ENCODE data around the gene DISC1.

DISC1 gene

DNA sequence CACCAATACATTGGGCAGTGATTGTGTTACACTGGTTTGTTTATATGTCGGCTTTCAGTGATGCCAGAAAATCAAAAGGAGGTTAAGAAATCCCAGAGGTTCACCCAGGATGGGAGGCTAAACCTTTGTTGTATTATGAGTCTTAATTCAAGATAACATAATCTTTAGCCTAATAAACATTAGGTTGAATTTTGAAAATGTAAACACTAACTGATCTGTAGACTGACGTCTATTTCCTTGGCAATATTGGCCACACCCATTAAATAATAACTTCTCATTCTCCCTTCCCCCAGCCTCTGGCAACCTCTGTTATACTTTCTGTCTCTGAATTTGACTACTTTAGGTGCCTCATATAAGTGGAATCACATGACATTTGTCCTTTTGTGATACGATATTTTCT, 238.7 kb downstream of the DISC1 start:
- Histone ChIP-seq H3K79me2 (ENCODE audit: insufficient read depth, low read length) (no peaks in the 10 kb centered on the region), H4K20me1 (ENCODE audit: low read depth, low read length) (no peaks in the 10 kb centered on the region)

DNA sequence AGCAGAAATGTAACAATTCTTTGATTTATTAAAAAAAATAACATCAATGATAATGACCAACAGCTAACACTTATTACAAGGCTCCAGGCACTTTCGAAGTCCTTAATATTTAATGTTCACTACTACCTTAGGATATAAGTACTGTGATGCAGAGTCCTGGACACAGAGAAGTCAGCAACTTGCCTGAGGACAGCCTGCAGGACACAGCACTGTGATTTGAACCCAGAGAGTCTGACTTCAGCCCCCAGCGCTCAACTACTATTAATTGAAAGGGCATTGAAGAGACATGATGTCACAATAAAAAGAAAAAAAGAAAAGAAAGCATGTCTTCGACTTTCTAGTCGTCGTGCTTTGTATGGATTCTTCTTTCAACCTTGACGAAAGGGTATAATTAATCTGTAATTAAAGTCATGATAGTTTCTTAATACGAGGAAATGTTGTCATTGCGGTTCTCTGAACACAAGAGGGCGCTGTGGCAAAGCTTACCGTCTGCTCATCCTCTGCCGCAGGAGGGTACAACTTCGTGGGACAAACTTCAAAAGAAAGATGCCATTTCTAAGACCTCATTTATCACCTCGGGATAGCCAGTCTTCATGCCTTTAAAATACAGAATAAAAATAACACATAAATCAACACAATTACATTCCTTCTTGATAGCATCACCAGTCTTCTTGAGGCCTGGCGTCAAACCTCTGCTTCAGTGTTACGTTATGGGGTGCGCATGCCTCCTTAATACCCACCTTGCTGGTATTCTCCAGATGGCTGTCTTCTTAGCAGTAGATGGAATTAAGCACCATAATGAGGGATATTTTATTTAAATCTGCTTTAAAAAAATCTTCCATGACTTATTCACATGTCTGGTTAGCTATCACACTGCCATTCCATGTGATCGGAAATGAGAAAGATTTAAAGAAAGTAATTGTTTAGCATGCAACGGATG, 240.1 kb downstream of the DISC1 start:
- Histone ChIP-seq H3K4me2 (ENCODE audit: low read depth, low read length, poor library complexity, severe bottlenecking) (no peak overlapping the region), H3K9me2 (replicated peaks; ENCODE audit: insufficient read depth, low read length) (no peaks in the 10 kb centered on the region), H3K27ac (ENCODE audit: low read depth, low read length) (no peak overlapping the region)

More for the DNA sequence above, 238.7 kb downstream of the DISC1 start:
- Histone ChIP-seq H3F3A (ENCODE audit: insufficient read depth) (no peaks in the 10 kb centered on the region), H3K4me2 (ENCODE audit: low read depth, low read length, poor library complexity, severe bottlenecking) (no peak overlapping the region), H3K4me3 (ENCODE audit: insufficient read depth, low read length, poor library complexity, severe bottlenecking) (no peak overlapping the region), H3K36me3 (ENCODE audit: low read length) (no peaks in the 10 kb centered on the region), H3K27ac (ENCODE audit: low read depth, low read length) (no peak overlapping the region), H3K27me3 (ENCODE audit: low read length) (no peaks in the 10 kb centered on the region), H3K9ac (ENCODE audit: low read length) (no peak overlapping the region), H3K9me2 (replicated peaks; ENCODE audit: insufficient read depth, low read length) (no peaks in the 10 kb centered on the region), H3K9me3 (ENCODE audit: insufficient read depth, low read length) (no peaks in the 10 kb centered on the region), H2AFZ (ENCODE audit: low read depth, low read length, severe bottlenecking) (no peak overlapping the region)
- no peak for TF ChIP-seq EZH2phosphoT487 (conservative IDR thresholded peaks at IDR 0.05; ENCODE audit: low read length)
- TF ChIP-seq, protein P1, sequence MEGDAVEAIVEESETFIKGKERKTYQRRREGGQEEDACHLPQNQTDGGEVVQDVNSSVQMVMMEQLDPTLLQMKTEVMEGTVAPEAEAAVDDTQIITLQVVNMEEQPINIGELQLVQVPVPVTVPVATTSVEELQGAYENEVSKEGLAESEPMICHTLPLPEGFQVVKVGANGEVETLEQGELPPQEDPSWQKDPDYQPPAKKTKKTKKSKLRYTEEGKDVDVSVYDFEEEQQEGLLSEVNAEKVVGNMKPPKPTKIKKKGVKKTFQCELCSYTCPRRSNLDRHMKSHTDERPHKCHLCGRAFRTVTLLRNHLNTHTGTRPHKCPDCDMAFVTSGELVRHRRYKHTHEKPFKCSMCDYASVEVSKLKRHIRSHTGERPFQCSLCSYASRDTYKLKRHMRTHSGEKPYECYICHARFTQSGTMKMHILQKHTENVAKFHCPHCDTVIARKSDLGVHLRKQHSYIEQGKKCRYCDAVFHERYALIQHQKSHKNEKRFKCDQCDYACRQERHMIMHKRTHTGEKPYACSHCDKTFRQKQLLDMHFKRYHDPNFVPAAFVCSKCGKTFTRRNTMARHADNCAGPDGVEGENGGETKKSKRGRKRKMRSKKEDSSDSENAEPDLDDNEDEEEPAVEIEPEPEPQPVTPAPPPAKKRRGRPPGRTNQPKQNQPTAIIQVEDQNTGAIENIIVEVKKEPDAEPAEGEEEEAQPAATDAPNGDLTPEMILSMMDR (IDR thresholded peaks at IDR 0.05; ENCODE audit: insufficient read depth, low read length, poor library complexity, severe bottlenecking), result no peak

DNA sequence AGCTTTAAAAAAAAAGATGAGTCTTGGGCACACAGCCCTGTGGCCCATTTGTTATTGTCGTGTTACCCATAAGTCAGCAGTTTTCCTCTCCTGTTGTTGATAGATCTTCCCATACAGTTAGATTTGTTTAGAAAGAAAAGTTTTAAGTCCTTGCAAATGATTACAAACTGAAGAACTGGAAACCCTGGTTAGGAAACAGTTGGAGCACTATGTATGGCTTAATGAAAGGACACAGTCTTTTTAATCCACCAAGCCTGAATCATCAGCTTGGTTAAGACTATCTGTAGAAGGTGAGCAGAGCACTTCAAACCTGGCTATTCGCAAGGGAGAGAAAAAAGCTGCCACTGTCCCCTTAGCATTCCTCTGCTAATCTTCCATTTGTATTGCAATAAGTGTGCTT, 241.0 kb downstream of the DISC1 start:
- Histone ChIP-seq H3K9ac (ENCODE audit: low read length) (no peak overlapping the region), H3K9me2 (replicated peaks; ENCODE audit: insufficient read depth, low read length) (no peaks in the 10 kb centered on the region), H3K79me2 (ENCODE audit: insufficient read depth, low read length) (no peaks in the 10 kb centered on the region), H3K27me3 (ENCODE audit: low read length) (no peaks in the 10 kb centered on the region), H3K9me3 (ENCODE audit: insufficient read depth, low read length) (no peaks in the 10 kb centered on the region), H2AFZ (ENCODE audit: low read depth, low read length, severe bottlenecking) (no peak overlapping the region), H3K36me3 (ENCODE audit: low read length) (no peaks in the 10 kb centered on the region), H3K4me3 (ENCODE audit: insufficient read depth, low read length, poor library complexity, severe bottlenecking) (no peak overlapping the region), H4K20me1 (ENCODE audit: low read depth, low read length) (no peaks in the 10 kb centered on the region), H3K27ac (ENCODE audit: low read depth, low read length) (no peak overlapping the region), H3F3A (ENCODE audit: insufficient read depth) (no peaks in the 10 kb centered on the region), H3K4me2 (ENCODE audit: low read depth, low read length, poor library complexity, severe bottlenecking) (no peak overlapping the region)
- TF ChIP-seq EZH2phosphoT487 (conservative IDR thresholded peaks at IDR 0.05; ENCODE audit: low read length), result no peak
- TF ChIP-seq, protein P1 (IDR thresholded peaks at IDR 0.05; ENCODE audit: insufficient read depth, low read length, poor library complexity, severe bottlenecking), result no peak

More for the DNA sequence above, 240.1 kb downstream of the DISC1 start:
- Histone ChIP-seq H3K79me2 (ENCODE audit: insufficient read depth, low read length) (no peaks in the 10 kb centered on the region), H2AFZ (ENCODE audit: low read depth, low read length, severe bottlenecking) (no peak overlapping the region), H3K4me3 (ENCODE audit: insufficient read depth, low read length, poor library complexity, severe bottlenecking) (no peak overlapping the region), H3K9me3 (ENCODE audit: insufficient read depth, low read length) (no peaks in the 10 kb centered on the region), H4K20me1 (ENCODE audit: low read depth, low read length) (no peaks in the 10 kb centered on the region), H3K27me3 (ENCODE audit: low read length) (no peaks in the 10 kb centered on the region), H3F3A (ENCODE audit: insufficient read depth) (no peaks in the 10 kb centered on the region), H3K36me3 (ENCODE audit: low read length) (no peaks in the 10 kb centered on the region), H3K9ac (ENCODE audit: low read length) (no peak overlapping the region)
- TF ChIP-seq, protein P1 (IDR thresholded peaks at IDR 0.05; ENCODE audit: insufficient read depth, low read length, poor library complexity, severe bottlenecking), result peak; percentile 82
- TF ChIP-seq EZH2phosphoT487 (conservative IDR thresholded peaks at IDR 0.05; ENCODE audit: low read length), result no peak
